ENCODE measurements around the gene TBX15.

The TBX15 gene

DNA sequence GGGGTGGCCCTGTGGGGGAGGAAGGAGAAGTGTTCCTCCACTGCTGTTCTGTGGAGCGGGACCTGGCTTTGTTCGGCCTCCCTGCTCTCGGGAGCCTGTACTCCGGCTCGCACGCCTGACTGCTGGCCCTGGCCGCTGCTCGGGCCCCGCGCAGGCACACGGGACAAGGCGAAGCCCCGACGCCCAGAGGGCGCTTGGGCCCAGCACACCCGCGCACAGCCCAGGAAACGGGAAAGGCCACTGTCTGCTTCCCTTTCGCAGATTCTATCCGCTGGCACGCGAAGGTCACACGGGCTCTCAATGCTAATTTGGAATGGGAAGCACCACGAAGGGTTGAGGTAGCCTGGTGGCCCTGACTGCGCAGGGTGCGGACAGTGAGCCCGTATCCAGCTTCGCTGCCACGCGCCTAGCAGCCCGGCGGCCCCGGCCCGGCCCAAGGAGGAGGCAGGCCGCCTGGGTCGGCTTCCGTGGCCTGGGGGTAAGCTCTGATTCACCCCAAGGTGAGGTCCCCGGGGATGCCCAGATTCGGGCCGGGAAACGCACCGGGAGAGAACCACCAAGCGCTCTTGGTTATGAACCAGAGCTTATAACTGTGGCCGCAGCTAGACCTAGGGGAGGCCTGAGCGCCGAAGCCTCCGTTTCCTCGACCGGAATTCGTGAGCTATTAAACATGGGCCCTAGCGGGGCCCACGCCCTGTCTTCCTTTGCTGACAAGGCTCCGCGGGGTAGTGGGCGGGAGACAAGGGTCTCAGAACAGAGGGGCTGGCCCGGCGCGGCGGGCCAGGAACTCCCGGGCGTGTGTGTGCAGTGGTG is 19.7 kb upstream of the TBX15 start:
- no peak overlapping the region for H3K4me3 ChIP-seq (ENCODE audit: low read depth, low read length)
- DNase-seq (ENCODE audit: low read depth) = no peak
- TF ChIP-seq, protein P1, sequence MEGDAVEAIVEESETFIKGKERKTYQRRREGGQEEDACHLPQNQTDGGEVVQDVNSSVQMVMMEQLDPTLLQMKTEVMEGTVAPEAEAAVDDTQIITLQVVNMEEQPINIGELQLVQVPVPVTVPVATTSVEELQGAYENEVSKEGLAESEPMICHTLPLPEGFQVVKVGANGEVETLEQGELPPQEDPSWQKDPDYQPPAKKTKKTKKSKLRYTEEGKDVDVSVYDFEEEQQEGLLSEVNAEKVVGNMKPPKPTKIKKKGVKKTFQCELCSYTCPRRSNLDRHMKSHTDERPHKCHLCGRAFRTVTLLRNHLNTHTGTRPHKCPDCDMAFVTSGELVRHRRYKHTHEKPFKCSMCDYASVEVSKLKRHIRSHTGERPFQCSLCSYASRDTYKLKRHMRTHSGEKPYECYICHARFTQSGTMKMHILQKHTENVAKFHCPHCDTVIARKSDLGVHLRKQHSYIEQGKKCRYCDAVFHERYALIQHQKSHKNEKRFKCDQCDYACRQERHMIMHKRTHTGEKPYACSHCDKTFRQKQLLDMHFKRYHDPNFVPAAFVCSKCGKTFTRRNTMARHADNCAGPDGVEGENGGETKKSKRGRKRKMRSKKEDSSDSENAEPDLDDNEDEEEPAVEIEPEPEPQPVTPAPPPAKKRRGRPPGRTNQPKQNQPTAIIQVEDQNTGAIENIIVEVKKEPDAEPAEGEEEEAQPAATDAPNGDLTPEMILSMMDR (IDR thresholded peaks at IDR 0.05; ENCODE audit: insufficient read depth, low read depth, low read length, missing control alignments) = no peak

DNA sequence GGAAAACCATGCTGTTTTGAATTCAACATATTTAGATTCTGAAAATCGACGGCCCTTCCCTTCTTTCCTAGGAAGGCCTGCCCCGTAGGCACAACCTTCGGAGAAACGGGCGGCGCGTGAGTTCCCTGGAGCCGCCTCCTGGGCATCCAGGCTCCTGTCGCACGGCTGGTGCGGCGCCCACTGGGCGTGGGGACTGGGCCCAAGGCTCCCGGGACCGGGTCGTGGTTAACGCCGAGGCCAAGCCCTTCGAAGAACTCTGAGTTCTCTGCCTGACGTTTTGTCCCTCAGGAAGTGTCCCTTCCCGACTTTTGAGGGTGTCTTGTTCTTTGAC is 19.2 kb upstream of the TBX15 start:
- DNase-seq (ENCODE audit: low read depth) = no peak
- TF ChIP-seq, protein P1 (IDR thresholded peaks at IDR 0.05; ENCODE audit: insufficient read depth, low read depth, low read length, missing control alignments) = no peak
- no peak overlapping the region for H3K4me3 ChIP-seq (ENCODE audit: low read depth, low read length)

DNA sequence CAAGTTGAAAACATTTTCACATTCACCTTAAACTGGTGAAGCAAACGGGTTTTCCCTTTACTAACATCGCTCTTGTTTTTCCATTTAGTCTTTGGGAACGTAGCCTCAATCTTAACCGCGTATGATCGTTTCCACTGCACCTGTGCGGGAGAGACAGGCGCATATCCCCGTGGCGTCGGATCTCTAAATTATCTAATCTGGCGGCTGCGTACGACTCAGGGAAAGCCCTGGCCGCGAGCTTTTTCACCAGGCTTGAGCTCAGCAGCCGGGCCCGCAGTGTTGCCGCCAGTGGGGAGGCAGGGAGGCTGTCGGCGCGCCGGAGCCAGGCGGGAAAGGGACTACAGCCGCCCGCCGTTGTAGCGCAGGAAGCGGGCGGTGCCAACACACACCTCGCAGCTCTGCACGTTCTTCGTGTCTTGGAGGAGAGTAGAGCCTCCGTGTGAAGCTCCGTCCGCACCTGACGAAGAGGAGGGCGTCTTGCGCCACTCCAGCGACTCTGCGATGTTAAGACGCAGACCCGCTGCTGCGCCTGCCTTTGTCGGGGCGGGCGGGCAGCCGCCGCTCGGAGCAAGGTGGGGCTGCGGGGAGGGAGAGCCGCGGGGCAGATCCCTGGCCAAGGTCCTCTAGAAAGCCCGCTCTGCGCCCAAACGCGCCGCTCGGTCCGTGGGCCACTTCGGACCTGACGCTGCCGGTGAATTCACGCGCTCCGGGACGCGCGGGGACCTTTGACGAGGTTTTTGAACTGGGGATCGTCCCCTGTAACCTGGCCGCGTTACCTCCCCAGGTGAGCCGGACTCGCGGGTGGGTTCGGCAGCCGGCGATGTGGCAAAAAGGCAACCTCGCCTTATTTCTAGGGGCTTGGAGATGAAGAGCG is 18.5 kb upstream of the TBX15 start:
- TF ChIP-seq, protein P1 (IDR thresholded peaks at IDR 0.05; ENCODE audit: insufficient read depth, low read depth, low read length, missing control alignments) = no peak
- DNase-seq (ENCODE audit: low read depth) = no peak
- no peak overlapping the region for H3K4me3 ChIP-seq (ENCODE audit: low read depth, low read length)

DNA sequence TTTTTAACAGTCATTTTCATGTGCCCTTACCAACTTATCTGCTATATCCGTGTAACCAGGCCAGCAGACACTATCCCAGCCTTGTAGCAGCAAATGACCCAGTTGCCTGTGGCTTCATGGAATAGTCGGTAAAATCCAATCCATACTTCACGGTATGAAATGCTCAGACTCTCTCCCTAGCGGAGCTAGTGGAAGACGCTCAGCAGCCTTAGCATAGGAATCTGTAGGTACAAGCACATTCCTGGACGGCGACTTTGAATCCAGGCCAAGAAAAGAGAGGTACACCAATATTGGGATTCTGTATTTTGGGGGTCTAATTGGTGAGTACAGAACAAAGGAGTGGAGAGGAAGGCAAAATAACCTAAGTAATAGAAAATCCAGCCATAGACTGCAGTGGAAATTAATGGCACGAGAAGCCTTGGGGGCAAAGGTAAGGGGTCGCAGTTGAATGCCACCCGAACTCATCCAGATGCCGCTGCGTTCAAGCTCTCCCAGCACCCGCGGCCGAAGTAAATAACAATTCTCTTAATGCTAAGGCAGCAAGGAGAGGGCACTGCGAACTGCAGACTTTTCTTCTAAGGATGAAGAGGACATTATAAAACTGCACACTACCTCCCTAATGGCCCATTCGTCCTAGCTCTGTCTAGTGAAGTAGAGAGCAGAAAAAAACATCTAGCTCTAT is 17.7 kb upstream of the TBX15 start:
- DNase-seq (ENCODE audit: low read depth) = no peak

DNA sequence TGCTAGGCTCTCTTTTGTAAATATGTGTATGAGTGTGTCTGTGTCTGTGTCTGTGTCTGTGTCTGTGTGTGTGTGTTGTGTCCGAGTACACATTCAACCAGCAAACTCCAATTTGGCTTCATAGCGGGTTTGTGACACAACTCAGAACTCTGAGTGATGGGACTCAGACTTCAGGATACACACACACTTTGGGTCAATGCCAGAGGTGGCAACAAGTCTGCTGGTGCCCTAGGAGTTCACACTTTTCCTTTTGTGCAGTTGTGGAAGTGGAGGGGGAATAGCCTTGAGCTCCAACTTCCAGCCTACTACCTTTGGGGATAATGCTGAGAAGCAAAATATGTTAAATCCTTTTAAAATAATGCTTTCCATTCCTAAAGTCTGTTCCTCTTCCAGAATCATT is 16.6 kb upstream of the TBX15 start:
- DNase-seq (ENCODE audit: low read depth) = no peak
- no peak overlapping the region for H3K4me3 ChIP-seq (ENCODE audit: low read depth, low read length)
- TF ChIP-seq, protein P1 (IDR thresholded peaks at IDR 0.05; ENCODE audit: insufficient read depth, low read depth, low read length, missing control alignments) = no peak

More for the DNA sequence above, 17.7 kb upstream of the TBX15 start:
- no peak overlapping the region for H3K4me3 ChIP-seq (ENCODE audit: low read depth, low read length)
- TF ChIP-seq, protein P1 (IDR thresholded peaks at IDR 0.05; ENCODE audit: insufficient read depth, low read depth, low read length, missing control alignments) = no peak

DNA sequence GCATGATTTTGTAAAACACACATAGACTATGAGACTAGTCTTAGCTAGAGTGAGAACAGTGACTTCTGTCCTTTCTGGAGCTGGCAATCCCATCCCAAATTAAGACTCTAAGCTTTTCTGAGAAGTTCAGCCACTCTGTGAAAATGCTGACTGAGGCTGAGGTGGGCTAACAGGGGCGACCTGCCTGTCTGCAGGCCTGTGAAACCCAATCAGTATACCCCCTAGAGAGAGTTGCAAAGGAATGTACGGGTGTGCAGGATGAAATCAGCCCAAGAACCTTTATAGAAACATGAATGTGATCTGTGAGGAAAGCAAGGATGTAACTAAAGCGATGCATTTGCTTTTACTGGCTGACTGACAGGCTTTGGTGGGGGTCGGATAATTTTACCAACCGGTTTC is 16.0 kb upstream of the TBX15 start:
- TF ChIP-seq, protein P1 (IDR thresholded peaks at IDR 0.05; ENCODE audit: insufficient read depth, low read depth, low read length, missing control alignments) = no peak
- H3K4me3 ChIP-seq (ENCODE audit: low read depth, low read length) = no peak overlapping the region
- no peak for DNase-seq (ENCODE audit: low read depth)
